8988T (cell line): ENCODE data around the gene C11orf68.
A peak's percentile ranks its signal among the peaks of the same experiment; 100 is the strongest.

Experiments
- DNase-seq: peaks from one replicate; pipeline ENCODE4 v3.0.0; 2011

C11orf68 gene

GRCh38 chr11:65944191-65944590 lies 25.3 kb upstream of the C11orf68 start:
- DNase-seq: no peak

- DNase-seq: no peak
Observed at GRCh38 chr11:65942531-65942930, 23.7 kb upstream of the C11orf68 start.

DNA sequence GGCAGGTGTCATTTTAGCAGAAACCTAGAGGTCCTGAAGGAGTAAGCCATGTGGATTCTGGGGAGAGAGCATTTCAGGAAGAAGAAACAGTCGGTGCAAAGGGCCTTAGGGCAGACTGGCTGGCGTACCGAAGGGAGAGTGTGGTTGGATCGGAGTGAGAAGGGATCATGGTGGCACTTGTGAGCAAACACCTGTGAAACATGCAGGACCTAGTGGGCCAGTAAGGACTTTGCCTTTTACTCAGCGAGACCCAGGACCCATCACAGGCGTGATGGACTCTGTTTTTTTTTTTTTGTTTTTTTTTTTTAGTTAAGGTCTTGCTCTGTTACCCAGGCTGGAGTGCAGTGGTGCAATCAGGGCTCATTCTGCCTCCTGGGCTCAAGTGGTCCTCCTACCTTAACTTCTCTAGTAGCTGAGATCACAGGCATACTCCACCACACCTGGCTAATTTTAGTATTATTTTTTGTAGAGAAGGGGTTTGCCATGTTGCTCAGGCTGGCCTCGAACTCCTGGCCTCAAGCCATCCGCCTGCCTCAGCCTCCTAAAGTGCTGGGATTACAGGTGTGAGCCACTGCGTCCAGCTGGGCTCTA lies 23.0 kb upstream of the C11orf68 start:
- no peak for DNase-seq

- DNase-seq: no peak
Observed at GRCh38 chr11:65937766-65938165, 18.9 kb upstream of the C11orf68 start.

DNA sequence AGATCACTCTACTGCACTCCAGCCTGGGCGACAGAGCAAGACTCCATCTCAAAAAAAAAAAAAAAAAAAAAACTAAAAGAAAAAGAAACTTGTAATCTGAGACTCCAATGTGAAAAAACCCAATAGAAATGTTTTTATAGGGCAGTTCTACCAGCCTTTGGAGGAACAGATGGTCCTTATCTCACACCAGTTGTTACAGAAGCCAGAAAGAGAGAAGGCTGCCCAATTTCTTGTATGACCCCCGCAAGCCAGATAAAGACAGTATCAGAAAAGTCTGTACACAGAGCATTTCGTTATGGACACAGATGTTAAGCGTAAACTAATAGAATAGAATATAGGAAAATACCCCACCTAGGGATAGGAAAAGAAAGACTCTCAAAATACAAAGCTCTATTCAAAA lies 15.2 kb upstream of the C11orf68 start:
- DNase-seq: no peak

- DNase-seq: no peak
Observed at GRCh38 chr11:65932558-65932919, 13.7 kb upstream of the C11orf68 start.

DNA sequence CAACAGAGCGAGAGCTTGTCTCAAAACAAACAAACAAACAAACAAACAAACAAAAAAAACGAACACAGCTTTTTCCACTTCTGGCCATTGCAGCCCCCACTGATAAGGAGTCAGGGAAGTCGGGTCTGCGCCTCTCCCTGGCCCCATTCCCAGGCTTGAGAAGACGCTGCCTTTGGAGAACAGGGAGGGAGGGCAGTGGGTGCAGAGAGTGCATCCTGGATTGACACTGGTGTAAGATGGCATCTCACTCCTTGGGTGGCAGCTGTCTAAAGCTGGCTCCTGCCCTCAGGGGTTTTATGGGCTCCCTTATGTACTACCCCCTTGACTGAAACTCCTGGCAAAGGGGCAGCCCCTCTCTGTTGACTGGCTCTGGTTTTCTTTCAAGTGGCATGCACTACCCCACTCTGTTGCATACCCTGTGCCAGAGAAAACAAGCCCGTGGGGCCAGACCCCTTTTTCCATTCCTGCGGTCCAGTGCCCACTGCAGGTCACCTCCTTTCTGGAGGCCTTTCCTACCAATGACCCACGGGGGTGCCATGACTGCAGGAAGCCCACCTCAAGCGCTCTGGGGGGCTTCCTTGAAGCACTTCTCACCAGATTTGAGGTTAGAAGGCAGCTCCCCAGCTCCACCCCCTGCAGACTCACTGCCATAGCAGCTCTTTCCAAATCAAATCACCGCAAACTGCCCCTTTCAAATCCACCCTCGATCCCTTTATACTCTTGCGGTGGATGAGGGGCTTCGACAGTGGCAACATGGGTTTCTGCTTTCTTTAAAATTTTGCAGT lies 13.1 kb upstream of the C11orf68 start:
- DNase-seq: no peak

DNA sequence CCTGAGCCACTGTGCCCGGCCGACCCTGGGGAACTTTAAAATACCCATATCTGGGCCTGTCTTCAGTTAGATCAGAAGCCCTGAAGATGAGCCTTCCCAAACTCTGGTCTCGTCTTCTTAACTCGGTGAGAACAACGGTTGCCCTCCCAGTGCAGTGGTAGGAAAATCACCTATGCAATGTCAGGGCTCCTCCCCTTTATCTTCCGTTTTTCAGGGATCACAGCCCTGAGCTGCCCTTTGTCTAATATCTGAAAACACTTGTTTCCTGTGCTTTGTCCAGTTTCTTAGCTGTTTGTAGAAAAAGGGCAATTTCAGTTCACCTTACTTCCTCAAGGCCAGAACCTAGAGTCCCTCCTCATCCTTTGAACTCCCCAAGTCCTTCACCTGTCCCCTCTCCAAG lies 9.8 kb upstream of the C11orf68 start:
- no peak for DNase-seq

GRCh38 chr11:65927904-65928397 lies 9.1 kb upstream of the C11orf68 start:
- DNase-seq: no peak

GRCh38 chr11:65925397-65925796 lies 6.5 kb upstream of the C11orf68 start:
- DNase-seq: no peak

- DNase-seq: no peak
Observed at GRCh38 chr11:65922565-65922964, 3.7 kb upstream of the C11orf68 start.

DNA sequence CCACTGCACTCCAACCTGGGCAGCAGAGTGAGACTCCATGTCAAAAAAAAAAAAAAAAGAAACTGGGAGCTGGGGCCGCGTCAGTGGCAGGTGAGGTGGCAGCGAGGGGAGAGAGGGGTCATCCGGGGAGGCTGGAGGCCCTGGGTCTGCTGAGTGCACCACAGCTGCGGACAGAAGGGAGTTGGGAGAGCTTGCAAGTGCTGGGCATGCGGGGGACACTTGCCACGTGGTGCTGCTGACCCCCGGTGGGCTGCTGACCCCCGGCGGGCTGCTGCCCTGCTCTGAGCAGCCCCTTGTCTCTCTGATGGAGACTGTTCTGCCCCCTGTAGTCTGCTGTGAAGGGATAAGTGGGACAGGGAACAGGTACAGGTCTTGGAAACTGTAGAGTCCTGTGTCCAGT lies 3.0 kb upstream of the C11orf68 start:
- no peak for DNase-seq

- DNase-seq: no peak
Observed at GRCh38 chr11:65921033-65921555, 2.2 kb upstream of the C11orf68 start.

GRCh38 chr11:65920372-65920802 lies 1.5 kb upstream of the C11orf68 start:
- DNase-seq: no peak

DNA sequence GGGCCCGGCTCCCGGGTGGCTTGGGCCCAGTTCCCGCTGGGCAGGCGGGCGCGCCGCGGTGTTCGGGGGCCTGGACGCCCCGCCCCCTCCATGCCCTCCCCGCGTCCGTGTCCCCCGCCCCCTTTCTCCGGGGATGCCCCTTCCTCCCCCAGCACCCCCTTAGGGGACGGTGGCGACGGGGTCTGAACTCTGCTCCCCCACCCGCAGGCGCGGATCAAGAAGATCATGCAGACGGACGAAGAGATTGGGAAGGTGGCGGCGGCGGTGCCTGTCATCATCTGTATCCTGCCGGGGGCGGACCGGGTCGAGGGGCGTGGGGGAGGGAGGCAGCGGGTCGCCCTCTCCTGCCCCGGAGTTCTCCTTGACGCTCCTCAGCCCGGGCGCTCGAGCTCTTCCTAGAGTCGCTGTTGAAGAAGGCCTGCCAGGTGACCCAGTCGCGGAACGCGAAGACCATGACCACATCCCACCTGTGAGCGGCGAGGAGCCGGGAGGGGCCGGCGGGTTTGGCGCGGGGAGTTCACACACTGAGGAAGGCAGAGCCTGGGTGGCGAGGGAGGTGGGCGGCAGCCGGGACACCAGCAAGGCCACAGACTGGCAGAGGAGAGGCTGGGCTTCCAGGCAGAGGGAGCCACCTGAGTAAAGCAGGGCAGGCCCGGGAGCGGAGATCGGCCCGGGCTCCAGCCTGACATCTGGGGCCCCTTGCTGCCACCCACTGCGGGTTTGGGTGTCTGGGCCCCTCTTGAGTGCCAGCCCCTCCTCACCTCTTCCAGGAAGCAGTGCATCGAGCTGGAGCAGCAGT lies 910 bp upstream of the C11orf68 start:
- no peak for DNase-seq

DNA sequence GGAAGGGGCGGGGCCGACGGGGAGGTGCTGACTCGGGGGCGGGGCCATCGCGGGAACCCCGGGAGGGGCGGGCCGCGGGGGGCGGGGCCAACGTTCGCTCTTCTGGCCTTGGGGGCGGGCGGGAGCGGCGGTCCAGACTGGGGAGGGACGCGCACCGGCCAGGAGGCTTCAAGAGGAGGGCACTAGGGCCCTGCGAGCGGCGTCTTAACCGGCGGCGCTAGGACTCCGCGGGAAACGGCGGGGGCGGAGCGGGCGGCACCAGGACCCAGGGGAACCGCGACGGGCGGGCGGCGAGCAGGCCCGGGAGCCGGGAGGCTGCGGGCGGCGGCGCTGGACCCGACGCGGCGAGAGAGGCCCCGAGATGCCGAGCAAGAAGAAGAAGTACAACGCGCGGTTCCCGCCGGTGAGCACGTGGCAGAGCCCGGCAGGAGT lies 295 bp upstream of the C11orf68 start, which contains the start of gene DRAP1:
TSS of gene DRAP1 (plus strand) at position 286 of the 432 bp plus-strand sequence. CDS start at position 362, 76 bp downstream.
- DNase-seq: peak; percentile 92

DNA sequence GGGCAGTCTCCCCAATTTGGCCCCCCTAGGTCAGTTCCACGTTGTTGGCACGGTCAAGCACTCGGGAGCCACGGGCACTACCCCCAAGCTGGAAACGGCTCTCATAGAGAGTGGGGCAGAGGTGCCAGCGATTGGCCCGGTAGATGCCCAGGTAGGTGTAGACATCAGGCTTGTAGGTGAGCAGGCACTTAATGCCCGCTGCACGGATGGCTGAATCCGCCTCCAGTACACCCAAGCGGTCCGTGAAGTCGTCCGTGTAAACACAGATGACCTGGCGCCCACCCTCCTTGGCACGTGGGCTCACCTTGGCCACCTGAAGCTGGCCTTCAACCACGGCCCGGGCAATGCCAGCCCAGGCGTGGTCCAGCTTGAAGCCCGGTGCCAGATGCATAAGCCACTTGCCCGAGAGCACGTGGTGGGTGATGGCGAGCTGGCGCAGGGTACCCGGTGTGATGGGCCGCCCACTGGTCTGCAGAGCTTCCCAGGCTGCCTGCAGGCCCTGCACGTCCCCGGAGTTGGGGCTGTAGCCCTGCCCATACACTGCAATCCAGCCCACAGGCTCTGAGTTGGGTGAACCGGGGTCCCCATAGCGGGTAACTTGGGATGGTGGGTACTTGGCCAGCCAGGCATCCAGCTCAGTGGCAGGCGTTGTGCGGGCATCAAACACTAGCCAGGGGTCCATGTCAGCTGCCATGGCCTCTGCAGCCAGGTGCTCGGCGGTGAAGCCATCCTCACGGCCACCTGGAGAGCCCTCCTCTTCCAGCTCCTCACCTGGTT lies 1.2 kb downstream of the C11orf68 start:
- no peak for DNase-seq

GRCh38 chr11:65917077-65917433 lies 1.8 kb downstream of the C11orf68 start:
- DNase-seq: no peak

- no peak for DNase-seq
Observed at GRCh38 chr11:65916391-65916790, 2.5 kb downstream of the C11orf68 start.

DNA sequence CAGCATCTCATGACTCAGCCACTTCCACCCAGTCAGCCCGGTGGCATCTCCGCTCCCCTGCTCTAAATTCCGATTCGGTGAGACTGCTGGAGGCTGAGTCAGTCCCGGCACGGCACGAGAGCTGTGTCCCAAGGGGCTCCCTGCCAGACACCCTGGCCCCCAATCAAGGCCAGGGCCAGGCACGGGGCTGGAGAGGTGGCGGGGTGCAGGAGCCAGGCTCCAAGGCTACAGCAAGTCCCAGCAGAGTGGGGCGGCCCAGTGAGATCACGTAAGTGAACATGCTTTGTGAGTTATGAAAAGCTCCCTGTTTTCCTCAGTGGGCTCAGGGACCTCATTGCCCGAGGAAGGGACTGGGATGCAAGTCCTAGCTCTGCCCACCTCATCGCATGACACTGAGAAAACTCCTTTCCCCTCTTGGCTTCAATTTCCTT lies 3.0 kb downstream of the C11orf68 start:
- peak; percentile 99 for DNase-seq

- no peak for DNase-seq
Observed at GRCh38 chr11:65915101-65915820, 3.6 kb downstream of the C11orf68 start.

DNA sequence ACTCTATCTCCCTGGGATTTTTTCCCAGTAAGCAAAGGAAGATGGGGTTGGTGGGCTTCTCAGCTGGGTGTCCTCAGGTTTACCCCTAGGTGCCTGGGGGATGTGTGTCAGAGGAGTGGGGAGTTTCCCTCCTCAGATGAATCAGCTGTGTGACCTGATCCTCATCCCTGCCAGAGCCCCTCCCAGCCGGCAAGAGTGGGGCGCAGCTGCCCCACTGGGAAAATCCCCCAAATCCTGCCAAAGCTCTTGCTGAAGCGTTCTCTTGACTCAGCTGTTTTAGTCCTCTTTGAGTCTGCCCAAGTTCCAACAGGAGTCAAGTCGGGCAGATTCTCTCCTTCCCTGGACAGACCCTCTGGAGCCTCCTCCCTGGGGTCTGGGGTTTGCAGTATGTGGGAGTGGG lies 6.0 kb downstream of the C11orf68 start:
- DNase-seq: peak; percentile 42
